HFF-Myc (cell line): ENCODE measurements around the gene GCNT4.

Source experiments
- DNase-seq: peaks from one replicate; pipeline ENCODE4 v3.0.0-alpha.2; 2011; ENCODE audit warnings: low read depth; ENCODE audit errors: extremely low read depth
- H3K4me3 ChIP-seq: replicated peaks from 2 replicates; pipeline ENCODE4 v1.5.1; 2011; ENCODE audit warnings: low read depth, mild to moderate bottlenecking, control low read depth, low read length
- CTCF ChIP-seq: IDR thresholded peaks from 2 replicates; pipeline ENCODE4 v1.5.1; 2012; ENCODE audit warnings: mild to moderate bottlenecking, low read depth, low read length, control low read depth; ENCODE audit errors: missing control alignments

Gene GCNT4

GRCh38 chr5:75045071-75045470 is 7.3 kb downstream of the GCNT4 start:
- no peak for DNase-seq
- no peak overlapping the region for H3K4me3 ChIP-seq
- TF ChIP-seq CTCF = no peak

- H3K4me3 ChIP-seq = no peak overlapping the region
- no peak for DNase-seq
- TF ChIP-seq CTCF = no peak
Measured at GRCh38 chr5:75044406-75044805, 8.0 kb downstream of the GCNT4 start.

- TF ChIP-seq CTCF = no peak
- no peak for DNase-seq
- H3K4me3 ChIP-seq = no peak overlapping the region
Measured at GRCh38 chr5:75043633-75044264, 8.6 kb downstream of the GCNT4 start.

GRCh38 chr5:75042522-75042921 is 9.8 kb downstream of the GCNT4 start:
- no peak overlapping the region for H3K4me3 ChIP-seq
- no peak for TF ChIP-seq CTCF
- no peak for DNase-seq

GRCh38 chr5:75040973-75041372 is 11.4 kb downstream of the GCNT4 start:
- H3K4me3 ChIP-seq = no peak overlapping the region
- TF ChIP-seq CTCF = no peak
- DNase-seq = no peak

GRCh38 chr5:75037106-75037505 is 15.3 kb downstream of the GCNT4 start:
- no peak overlapping the region for H3K4me3 ChIP-seq
- DNase-seq = peak; percentile 43
- TF ChIP-seq CTCF = no peak

- TF ChIP-seq CTCF = no peak
- no peak for DNase-seq
- no peak overlapping the region for H3K4me3 ChIP-seq
Measured at GRCh38 chr5:75034137-75034739, 18.1 kb downstream of the GCNT4 start.
